Upper lobe of left lung (tissue), 6 donors: ENCODE measurements around the gene BABAM2. TPM values are rescaled to one million over a fixed set of nuclear protein-coding genes. Genes with fewer than 3 reads are reported as not detected.

Experiments
- ATAC-seq, 2 donors: fragments of 200-7000 bp; cut with Tn5 transposase; one replicate each; pipeline ENCODE4 v1.9.1; 2022; ENCODE audit warnings: mild to moderate bottlenecking in 2 of 2, moderate library complexity in 2 of 2; ENCODE audit not compliant: low FRiP score in 2 of 2
- DNase-seq, 2 donors: peaks; one replicate each; pipeline ENCODE4 v3.0.0-alpha.2; 2019 to 2020
- H3K27ac ChIP-seq, 4 donors: fragments of 200-600 bp; sonication (generic); one replicate each; pipeline ENCODE4 v1.5.1; 2016 to 2019
- H3K27me3 ChIP-seq, 4 donors: fragments of 200-600 bp; sonication (generic); one replicate each; pipeline ENCODE4 v1.5.1; 2017 to 2019
- H3K36me3 ChIP-seq, 4 donors: fragments of 200-600 bp; sonication (generic); one replicate each; pipeline ENCODE4 v1.5.1; 2016 to 2019
- H3K4me1 ChIP-seq, 4 donors: fragments of 200-600 bp; sonication (generic); one replicate each; pipeline ENCODE4 v1.5.1; 2018 to 2019
- H3K4me3 ChIP-seq, 4 donors: fragments of 200-600 bp; sonication (generic); one replicate each; pipeline ENCODE4 v1.5.1; 2017 to 2019; ENCODE audit warnings: mild to moderate bottlenecking in 2 of 4, moderate library complexity in 1 of 4
- H3K9me3 ChIP-seq, 4 donors: fragments of 200-600 bp; sonication (generic); one replicate each; pipeline ENCODE4 v1.5.1; 2018 to 2019
- CTCF ChIP-seq, 6 experiments: fragments of 450-650 bp in 4 of 6; fragments of 200-600 bp in 2 of 6; sonication (generic) in 2 of 6; IDR thresholded peaks; one replicate each; pipeline ENCODE4 v1.5.1; 2016 to 2019; ENCODE audit warnings: antibody characterized with exemption in 6 of 6
- EP300 ChIP-seq, 4 donors: sonication (generic); formaldehyde crosslinking; IDR thresholded peaks; one replicate each; pipeline ENCODE4 v1.5.1; 2017; ENCODE audit warnings: antibody characterized with exemption in 4 of 4, control low read depth in 2 of 4
- POLR2A ChIP-seq, 4 donors: fragments of 450-650 bp; IDR thresholded peaks; one replicate each; pipeline ENCODE4 v1.5.1; 2016 to 2017; ENCODE audit warnings: antibody characterized with exemption in 4 of 4, mild to moderate bottlenecking in 2 of 4
- POLR2AphosphoS5 ChIP-seq, 2 donors: sonication (generic); formaldehyde crosslinking; IDR thresholded peaks; one replicate each; pipeline ENCODE4 v1.5.1; 2017; ENCODE audit warnings: antibody characterized with exemption in 2 of 2
- WGBS, 2 donors: methylation state at CpG; one replicate each; pipeline ENCODE4 v1.1.5; 2017 to 2018; 5-methylcytosine and 5-hydroxymethylcytosine counted together
- total RNA-seq, 6 donors: library from RNA; depleted of rRNA in 4 of 6; stranded (reverse); fragments of >200 nt in 4 of 6; gene quantifications; one replicate each; pipeline versions ENCODE4 v1.1.0 to v1.2.1, GENCODE V29; 2016 to 2021
- donor health status: DM: no; HTN: no; CAD: no; lungs with moderate emphysema.
- donor health status: DM: no; HTN: yes; CAD: no; lungs with severe emphysema.

Gene BABAM2
- total RNA-seq, 6 donors from 2014 or later, result 23.0 to 44.0 (median 38.2) TPM

GRCh38 chr2:28032816-28033215 is 142.3 kb downstream of the BABAM2 start:
- Histone ChIP-seq H3K4me1 (peaks cover 0 to 8% (median 7%) of the 10 kb centered on the region in 4 donors), H3K9me3 (no peaks in the 10 kb centered on the region), H3K4me3 (no peak overlapping the region), H3K27me3 (no peaks in the 10 kb centered on the region), H3K27ac (no peak overlapping the region), H3K36me3 (no peaks in the 10 kb centered on the region)
- 62 to 63% methylated on average over 4 of the region's 4 CpGs for WGBS, 2 donors
- ATAC-seq (no peak), DNase-seq (no peak)
- no peak for TF ChIP-seq CTCF (IDR thresholded peaks at IDR 0.05)
- TF ChIP-seq POLR2AphosphoS5 (IDR thresholded peaks at IDR 0.05), result no peak
- no peak for TF ChIP-seq EP300 (IDR thresholded peaks at IDR 0.05)
- TF ChIP-seq POLR2A (IDR thresholded peaks at IDR 0.05), result no peak

DNA sequence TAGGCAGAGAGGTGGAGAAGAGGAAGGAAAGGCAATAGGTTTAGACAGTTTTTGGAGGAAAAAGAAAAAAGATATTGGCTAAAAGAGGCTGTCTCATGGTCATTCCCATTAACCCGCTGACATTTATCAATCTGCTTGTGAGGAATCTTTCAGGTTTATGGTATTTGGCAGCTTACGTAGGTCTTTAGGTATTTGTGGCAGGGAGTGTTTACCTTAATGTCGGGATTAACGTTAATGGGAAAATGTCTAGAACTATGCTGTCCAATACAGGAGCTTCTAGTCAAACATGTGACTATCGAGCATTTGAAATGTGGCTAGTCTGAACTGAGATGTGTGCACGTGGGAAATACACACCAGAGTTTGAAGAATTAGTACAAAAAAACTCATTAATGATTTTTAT is 144.2 kb downstream of the BABAM2 start:
- no peak overlapping the region for H3K4me3 ChIP-seq
- H3K27ac ChIP-seq, result no peak overlapping the region
- H3K27me3 ChIP-seq, result no peaks in the 10 kb centered on the region
- ATAC-seq (no peak), DNase-seq (no peak)
- H3K4me1 ChIP-seq, result peaks cover 5 to 8% (median 7%) of the 10 kb centered on the region in 4 donors
- H3K36me3 ChIP-seq, result no peaks in the 10 kb centered on the region
- TF ChIP-seq CTCF (IDR thresholded peaks at IDR 0.05), result no peak
- TF ChIP-seq EP300 (IDR thresholded peaks at IDR 0.05), result no peak
- no peak for TF ChIP-seq POLR2A (IDR thresholded peaks at IDR 0.05)
- no peak for TF ChIP-seq POLR2AphosphoS5 (IDR thresholded peaks at IDR 0.05)
- no peaks in the 10 kb centered on the region for H3K9me3 ChIP-seq
- WGBS, 2 donors, result 87 to 92% methylated on average over 6 of the region's 6 CpGs

- Histone ChIP-seq H3K36me3 (no peaks in the 10 kb centered on the region), H3K4me1 (peaks cover 4 to 8% (median 6%) of the 10 kb centered on the region in 4 donors), H3K27me3 (no peaks in the 10 kb centered on the region), H3K9me3 (no peaks in the 10 kb centered on the region), H3K27ac (peak overlapping the region in 1 of 4 donors; percentile 53), H3K4me3 (no peak overlapping the region)
- TF ChIP-seq POLR2A (IDR thresholded peaks at IDR 0.05) (no peak), EP300 (IDR thresholded peaks at IDR 0.05) (no peak), POLR2AphosphoS5 (IDR thresholded peaks at IDR 0.05) (no peak)
- no peak for ATAC-seq
- no peak for DNase-seq
- WGBS, 2 donors, result 82 to 86% methylated on average over 3 of the region's 3 CpGs
Observed at GRCh38 chr2:28035163-28035690, 144.7 kb downstream of the BABAM2 start.

- H3K4me3 ChIP-seq, result no peak overlapping the region
- TF ChIP-seq POLR2A (IDR thresholded peaks at IDR 0.05) (no peak), POLR2AphosphoS5 (IDR thresholded peaks at IDR 0.05) (peak in 1 of 2 donors; percentile 20), EP300 (IDR thresholded peaks at IDR 0.05) (peak in 1 of 4 donors; percentile 41), CTCF (IDR thresholded peaks at IDR 0.05) (no peak)
- DNase-seq (no peak), ATAC-seq (no peak)
- WGBS, 2 donors, result 69 to 74% methylated on average over 4 of the region's 4 CpGs
- H3K9me3 ChIP-seq, result no peaks in the 10 kb centered on the region
- H3K36me3 ChIP-seq, result no peaks in the 10 kb centered on the region
- H3K4me1 ChIP-seq, result peaks cover 0 to 6% (median 5%) of the 10 kb centered on the region in 4 donors
- peak overlapping the region in 1 of 4 donors; percentile 53 for H3K27ac ChIP-seq
- H3K27me3 ChIP-seq, result no peaks in the 10 kb centered on the region
Observed at GRCh38 chr2:28035816-28036215, 145.3 kb downstream of the BABAM2 start.

- no peaks in the 10 kb centered on the region for H3K27me3 ChIP-seq
- 71 to 88% methylated on average over 1 of the region's 1 CpG for WGBS, 2 donors
- no peak for TF ChIP-seq CTCF (IDR thresholded peaks at IDR 0.05)
- no peak for TF ChIP-seq EP300 (IDR thresholded peaks at IDR 0.05)
- no peak for TF ChIP-seq POLR2A (IDR thresholded peaks at IDR 0.05)
- TF ChIP-seq POLR2AphosphoS5 (IDR thresholded peaks at IDR 0.05), result no peak
- no peak overlapping the region for H3K4me3 ChIP-seq
- peak overlapping the region in 1 of 4 donors; percentile 53 for H3K27ac ChIP-seq
- H3K4me1 ChIP-seq, result peaks cover 0 to 6% (median 4%) of the 10 kb centered on the region in 4 donors
- no peaks in the 10 kb centered on the region for H3K9me3 ChIP-seq
- ATAC-seq, result no peak
- no peak for DNase-seq
- no peaks in the 10 kb centered on the region for H3K36me3 ChIP-seq
Observed at GRCh38 chr2:28036307-28036706, 145.8 kb downstream of the BABAM2 start.
